Stomach smooth muscle (tissue), 2 donors: ENCODE measurements around the gene RRP36.

Experiments used
- H3K27ac ChIP-seq: one replicate; pipeline ENCODE4 v1.7.0; 2013; ENCODE audit warnings: mild to moderate bottlenecking, low read length, inconsistent platforms
- H3K27me3 ChIP-seq, 2 donors: one replicate each; pipeline ENCODE4 v1.7.0; 2013; ENCODE audit warnings: low read length in 2 of 2; ENCODE audit not compliant: insufficient read depth in 2 of 2, control insufficient read depth in 1 of 2
- H3K36me3 ChIP-seq, 2 donors: one replicate each; pipeline ENCODE4 v1.7.0; 2013; ENCODE audit warnings: low read length in 2 of 2; ENCODE audit not compliant: control insufficient read depth in 2 of 2, insufficient read depth in 2 of 2
- H3K4me1 ChIP-seq: one replicate; pipeline ENCODE4 v1.7.0; 2013; ENCODE audit warnings: low read length; ENCODE audit not compliant: control insufficient read depth, insufficient read depth
- H3K4me3 ChIP-seq, 2 donors: one replicate each; pipeline ENCODE4 v1.7.0; 2013; ENCODE audit warnings: low read length in 2 of 2
- H3K9ac ChIP-seq, 2 donors: one replicate each; pipeline ENCODE4 v1.7.0; 2013; ENCODE audit warnings: low read length in 2 of 2, mild to moderate bottlenecking in 1 of 2
- H3K9me3 ChIP-seq, 2 donors: one replicate each; pipeline ENCODE4 v1.7.0; 2013; ENCODE audit warnings: low read length in 2 of 2; ENCODE audit not compliant: control insufficient read depth in 2 of 2
- donor health status: healthy.
- donor health status: Pancreatic carcinoma.

RRP36 gene

DNA sequence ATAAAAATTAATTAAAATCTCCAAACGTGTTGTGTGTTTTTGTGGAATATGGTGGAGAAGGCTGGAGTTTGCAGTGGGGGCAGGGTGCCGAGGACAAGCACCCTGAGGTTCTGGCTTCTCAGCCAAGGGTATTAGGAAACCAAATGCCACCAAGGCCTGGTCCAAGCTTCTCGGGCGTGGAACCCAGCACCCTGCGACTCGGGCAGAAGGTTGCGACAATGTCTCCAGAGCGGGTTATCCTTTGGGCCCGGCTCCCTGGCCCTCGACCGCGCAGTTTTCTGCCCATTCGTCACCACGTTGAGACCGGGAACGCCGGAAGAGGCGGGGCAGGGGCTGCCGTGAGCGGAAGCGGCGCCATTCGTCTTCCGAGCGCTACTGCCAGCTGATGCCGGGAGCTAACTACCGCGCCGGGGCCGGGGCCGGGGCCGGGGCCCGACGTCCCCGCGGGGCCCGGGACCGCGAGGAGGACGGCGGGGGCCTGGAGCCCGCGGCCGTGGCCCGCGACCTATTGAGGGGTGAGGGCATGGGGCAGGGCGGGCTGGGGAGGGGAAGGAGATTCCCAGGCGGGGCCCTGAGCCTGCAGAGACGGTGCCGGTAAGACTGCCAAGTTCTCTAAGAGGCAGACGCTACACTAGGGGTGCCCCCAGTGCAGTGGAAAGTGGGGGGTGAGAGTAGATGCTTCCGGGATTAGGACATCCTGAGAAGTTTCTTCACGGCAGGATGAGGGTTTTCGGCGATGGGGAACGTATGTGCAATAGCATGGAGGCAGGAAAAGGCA lies at the start of gene RRP36:
RRP36 (plus strand) TSS at position 354 of the 778 bp plus-strand sequence; CDS start at position 386, 32 bp downstream.
- peak within 1 kb of the TSS; percentile 84 to 87 for H3K9ac ChIP-seq
- peak within 1 kb of the TSS; percentile 82 for H3K27ac ChIP-seq
- H3K4me3 ChIP-seq = peak within 1 kb of the TSS; percentile 86 to 98
- peaks cover 22 to 39% of the 10 kb centered on the region in 2 donors for H3K36me3 ChIP-seq
- H3K27me3 ChIP-seq = no peaks in the 10 kb centered on the region
- H3K4me1 ChIP-seq = peaks cover 28% of the 10 kb centered on the region
- no peaks in the 10 kb centered on the region for H3K9me3 ChIP-seq

DNA sequence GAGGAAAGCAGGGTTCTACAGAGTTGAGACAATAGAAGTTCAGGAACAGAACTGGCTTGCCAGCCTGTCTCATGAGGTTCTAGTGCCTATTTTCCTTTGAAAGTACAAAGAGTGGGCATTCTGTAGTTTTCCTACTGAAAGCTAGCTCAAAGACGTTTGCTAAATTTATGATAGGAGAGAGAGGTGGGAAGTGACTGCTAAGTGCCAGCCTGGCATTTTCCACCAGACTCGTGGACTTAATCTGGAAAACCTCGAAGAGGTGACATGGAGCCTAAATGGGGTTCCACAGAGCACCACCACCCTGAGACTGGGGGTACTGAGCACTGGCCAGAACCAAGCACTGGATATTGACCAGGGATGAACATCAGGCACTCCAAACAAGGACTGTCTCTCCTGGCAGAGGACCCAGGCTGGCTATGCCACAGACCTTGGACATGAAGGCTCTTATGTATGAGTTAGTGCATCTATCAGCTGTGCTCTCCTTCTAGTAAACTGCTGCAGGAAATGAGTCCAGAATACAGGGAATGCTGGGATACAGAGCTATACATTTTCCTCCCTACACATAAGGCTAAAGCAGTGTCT lies 49.6 kb upstream of the RRP36 start:
- Histone ChIP-seq H3K4me1 (no peaks in the 10 kb centered on the region), H3K27ac (no peak overlapping the region), H3K9me3 (no peaks in the 10 kb centered on the region), H3K27me3 (no peaks in the 10 kb centered on the region), H3K4me3 (no peak overlapping the region), H3K9ac (no peak overlapping the region), H3K36me3 (peaks cover 16 to 23% of the 10 kb centered on the region in 2 donors)

DNA sequence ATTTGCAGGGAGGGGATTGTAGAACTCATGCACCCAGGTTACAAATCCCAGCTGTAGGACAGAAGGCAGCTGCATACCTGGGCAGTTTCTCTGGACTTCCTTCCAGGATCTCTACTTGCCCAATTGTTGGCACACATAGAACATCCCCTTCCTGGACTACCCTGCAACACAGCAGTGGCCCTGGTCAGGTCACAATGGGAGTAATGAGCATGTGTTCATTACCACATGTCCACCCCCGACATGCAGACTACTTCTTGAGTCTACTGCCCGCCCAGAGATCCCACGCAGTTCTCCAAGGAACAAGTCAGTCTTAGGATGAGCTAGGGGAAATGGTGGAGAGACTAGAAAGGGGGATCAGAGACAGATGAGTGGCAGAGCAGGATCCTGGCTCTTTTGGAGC lies 47.5 kb upstream of the RRP36 start:
- Histone ChIP-seq H3K27ac (no peak overlapping the region), H3K9me3 (no peaks in the 10 kb centered on the region), H3K27me3 (no peaks in the 10 kb centered on the region), H3K4me3 (no peak overlapping the region), H3K4me1 (peaks cover 13% of the 10 kb centered on the region), H3K36me3 (peaks cover 6 to 17% of the 10 kb centered on the region in 2 donors), H3K9ac (no peak overlapping the region)

DNA sequence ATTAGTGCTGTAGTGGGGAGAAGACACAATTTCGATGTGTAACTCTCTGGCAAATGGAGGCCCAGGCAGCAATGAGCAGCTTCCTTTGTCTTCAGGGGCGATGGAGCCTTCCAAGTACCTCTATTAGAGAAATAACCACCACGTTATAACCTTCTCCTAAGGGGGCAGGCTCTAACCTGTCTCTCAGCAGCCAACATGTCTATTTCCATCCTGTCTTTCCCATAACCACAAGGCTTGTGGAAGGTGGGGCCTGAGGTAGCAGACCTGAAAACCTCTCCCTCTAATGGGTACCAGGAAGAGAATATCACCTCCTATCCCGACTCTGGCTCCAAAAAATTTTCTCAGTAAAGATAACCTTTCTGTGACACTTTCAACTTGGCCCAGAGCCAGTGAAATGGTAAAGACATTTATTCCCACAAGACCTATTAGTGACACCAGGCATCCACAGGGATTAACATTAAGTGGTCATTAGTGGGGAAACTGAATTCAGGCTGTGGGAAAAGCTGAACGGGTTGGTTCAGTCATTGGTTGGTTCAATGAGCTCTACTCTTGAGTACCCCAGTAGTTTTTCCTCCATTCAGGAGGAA lies 46.4 kb upstream of the RRP36 start:
- H3K4me3 ChIP-seq = no peak overlapping the region
- peaks cover 21% of the 10 kb centered on the region for H3K4me1 ChIP-seq
- peaks cover 0 to 9% of the 10 kb centered on the region in 2 donors for H3K36me3 ChIP-seq
- H3K9ac ChIP-seq = no peak overlapping the region
- no peak overlapping the region for H3K27ac ChIP-seq
- H3K9me3 ChIP-seq = no peaks in the 10 kb centered on the region
- no peaks in the 10 kb centered on the region for H3K27me3 ChIP-seq

- Histone ChIP-seq H3K27me3 (no peaks in the 10 kb centered on the region), H3K4me1 (peaks cover 22% of the 10 kb centered on the region), H3K9me3 (no peaks in the 10 kb centered on the region), H3K36me3 (peaks cover 0 to 9% of the 10 kb centered on the region in 2 donors), H3K27ac (peak overlapping the region; percentile 80), H3K9ac (peak overlapping the region; percentile 85 to 87), H3K4me3 (peak overlapping the region; percentile 81 to 92)
These were observed 43.0 kb upstream of the RRP36 start for GRCh38 chr6:42978487-42978838.

- peak within 1 kb of the TSS; percentile 80 for H3K27ac ChIP-seq
- H3K36me3 ChIP-seq = peaks cover 0 to 5% of the 10 kb centered on the region in 2 donors
- H3K27me3 ChIP-seq = no peaks in the 10 kb centered on the region
- H3K9ac ChIP-seq = peak within 1 kb of the TSS; percentile 85 to 87
- no peaks in the 10 kb centered on the region for H3K9me3 ChIP-seq
- H3K4me1 ChIP-seq = peaks cover 27% of the 10 kb centered on the region
- H3K4me3 ChIP-seq = peak within 1 kb of the TSS; percentile 81 to 92
These were observed 42.4 kb upstream of the RRP36 start, which contains the start of gene PEX6 for GRCh38 chr6:42978839-42979522. Gene PEX6, minus strand, starts transcription at chr6:42979181. Its CDS starts 31 bp downstream, at chr6:42979150.

GRCh38 chr6:42979523-42980177 lies 41.8 kb upstream of the RRP36 start:
- H3K9ac ChIP-seq = peak overlapping the region; percentile 85 to 87

GRCh38 chr6:42981836-42982235 lies 39.6 kb upstream of the RRP36 start:
- no peaks in the 10 kb centered on the region for H3K9me3 ChIP-seq
- H3K27ac ChIP-seq = no peak overlapping the region
- H3K27me3 ChIP-seq = no peaks in the 10 kb centered on the region
- H3K36me3 ChIP-seq = no peaks in the 10 kb centered on the region
- H3K9ac ChIP-seq = no peak overlapping the region
- no peak overlapping the region for H3K4me3 ChIP-seq
- H3K4me1 ChIP-seq = peaks cover 47% of the 10 kb centered on the region

More at GRCh38 chr6:42979523-42980177, 41.8 kb upstream of the RRP36 start:
- no peaks in the 10 kb centered on the region for H3K27me3 ChIP-seq
- peak overlapping the region; percentile 81 to 92 for H3K4me3 ChIP-seq
- peaks cover 0 to 3% of the 10 kb centered on the region in 2 donors for H3K36me3 ChIP-seq
- H3K9me3 ChIP-seq = no peaks in the 10 kb centered on the region
- H3K4me1 ChIP-seq = peaks cover 28% of the 10 kb centered on the region
- peak overlapping the region; percentile 80 for H3K27ac ChIP-seq

DNA sequence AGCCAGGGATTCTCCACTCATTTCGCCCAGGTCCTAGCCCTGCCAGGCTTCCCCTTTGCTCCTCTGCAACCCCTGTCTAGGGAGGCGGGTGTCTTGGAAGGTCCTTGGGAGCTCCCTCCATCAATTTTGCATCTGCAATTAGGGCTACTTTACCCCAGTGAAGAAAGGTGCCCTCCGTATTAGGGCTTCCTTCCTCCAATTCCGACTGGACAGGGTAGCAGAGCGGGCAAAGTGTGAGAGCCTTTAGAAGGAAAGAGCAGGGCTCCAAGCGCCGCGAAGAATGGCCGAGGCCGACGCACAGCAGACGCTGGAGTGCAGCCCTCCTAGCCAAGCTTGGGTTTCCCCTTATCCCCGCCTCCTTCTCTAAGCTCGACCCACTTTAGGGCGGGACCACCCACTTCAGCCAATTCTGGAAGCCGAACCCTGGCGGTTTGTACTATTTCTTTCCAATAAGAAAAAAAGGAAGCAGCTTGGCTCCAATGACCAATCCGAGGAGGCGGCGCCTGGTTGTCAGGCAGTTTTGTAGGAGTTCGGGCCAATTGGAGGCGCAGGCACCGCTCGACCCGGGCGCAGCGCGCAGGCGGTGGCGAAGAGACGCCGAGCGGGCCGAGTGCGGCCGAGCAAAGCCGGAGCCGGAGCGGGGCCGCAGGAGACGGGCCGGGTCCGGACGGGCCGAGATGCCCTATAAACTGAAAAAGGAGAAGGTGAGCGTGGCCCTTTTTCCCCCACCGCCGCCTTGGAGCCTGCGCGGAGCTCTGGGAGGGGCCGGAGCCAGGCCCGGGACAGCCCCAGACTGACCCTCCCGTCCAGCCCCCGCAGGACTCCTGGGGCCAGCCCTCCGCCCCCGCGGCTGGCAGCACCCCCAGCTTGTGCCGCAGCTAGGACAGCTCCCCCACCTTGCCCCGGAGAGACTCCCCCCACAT lies 37.2 kb upstream of the RRP36 start, which contains the start of gene PPP2R5D:
PPP2R5D (plus strand) TSS at position 570 of the 923 bp plus-strand sequence; CDS start at position 678, 108 bp downstream.
- Histone ChIP-seq H3K9me3 (no peaks in the 10 kb centered on the region), H3K36me3 (peaks cover 5 to 7% of the 10 kb centered on the region in 2 donors), H3K4me3 (peak within 1 kb of the TSS; percentile 83), H3K9ac (peak within 1 kb of the TSS; percentile 86 to 89), H3K27ac (peak within 1 kb of the TSS; percentile 91), H3K27me3 (no peaks in the 10 kb centered on the region), H3K4me1 (peaks cover 45% of the 10 kb centered on the region)
